Activated CD8-positive, alpha-beta memory T cell treated with anti-CD3 and anti-CD28 coated beads for 4 hours (primary cell): ENCODE data around the gene HOXD3.

Experiments
- DNase-seq, 2 donors: peaks; one replicate each; pipeline ENCODE4 v3.0.0-alpha.2; 2020; ENCODE audit warnings: low read depth in 2 of 2

Gene HOXD3

DNA sequence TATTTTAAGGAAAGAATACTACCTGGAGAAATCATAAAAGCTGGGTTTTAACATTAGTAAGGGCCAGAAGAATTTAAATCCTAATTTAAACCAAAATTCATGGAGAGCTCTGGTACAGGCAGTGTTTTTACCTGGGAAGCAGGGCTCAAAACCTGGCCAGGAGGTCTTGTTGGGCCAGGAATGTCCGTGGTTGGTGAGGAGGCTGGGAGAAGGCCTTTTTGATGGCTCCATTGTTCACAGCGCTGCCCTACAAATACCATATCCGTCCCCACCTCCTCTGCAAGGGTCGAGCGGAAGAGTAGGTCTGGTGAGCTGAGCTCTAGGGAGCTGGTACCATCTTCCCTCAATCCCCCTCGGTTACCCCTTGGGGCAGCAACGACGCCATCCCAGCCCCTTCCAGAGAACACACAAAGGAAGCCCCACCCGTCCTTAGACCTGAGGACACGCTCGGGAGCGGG is 20.5 kb downstream of the HOXD3 start:
- no peak for DNase-seq

- DNase-seq: no peak
These were observed 21.1 kb downstream of the HOXD3 start for GRCh38 chr2:176178038-176178756.

- DNase-seq: no peak
These were observed 21.7 kb downstream of the HOXD3 start for GRCh38 chr2:176178757-176179295.

- no peak for DNase-seq
These were observed 24.4 kb downstream of the HOXD3 start for GRCh38 chr2:176181551-176181950.

DNA sequence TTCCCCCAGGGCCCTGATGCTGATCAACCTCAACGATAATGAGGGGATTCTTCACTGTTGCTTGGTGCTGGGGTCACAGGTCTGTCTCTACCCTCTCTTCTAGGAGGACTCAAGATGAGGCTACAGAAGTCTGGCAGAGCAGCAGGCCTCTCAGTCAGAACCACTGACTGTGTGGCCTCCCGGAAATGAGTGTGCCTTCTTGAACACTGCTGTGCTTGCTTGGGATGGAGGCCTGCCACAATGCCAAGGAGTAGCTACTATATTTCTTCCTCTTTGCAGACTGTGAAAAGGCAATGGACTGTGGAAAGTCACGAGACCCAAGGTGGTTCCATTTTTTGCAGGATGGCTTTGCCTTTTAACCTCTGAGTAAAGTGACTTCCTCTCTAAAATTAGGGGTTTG is 25.6 kb downstream of the HOXD3 start:
- DNase-seq: no peak

DNA sequence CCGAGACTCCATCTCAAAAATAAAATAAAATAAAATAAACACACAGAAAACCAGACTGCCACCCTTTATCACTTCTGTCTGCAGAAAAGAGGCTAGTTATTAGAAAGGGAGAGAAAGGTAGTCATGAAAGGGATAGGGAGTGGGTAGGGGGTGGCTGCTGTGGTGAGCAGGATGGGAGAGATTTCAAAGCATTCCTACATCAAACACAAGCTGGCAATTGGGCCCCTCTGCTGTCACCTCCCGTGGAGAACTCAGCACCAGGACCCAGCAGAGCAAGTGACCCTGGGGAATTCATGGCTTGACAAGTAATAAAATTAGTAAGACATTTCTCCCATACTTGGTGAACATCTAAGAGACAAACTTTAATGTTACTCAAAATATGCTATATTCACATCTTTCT is 27.6 kb downstream of the HOXD3 start:
- DNase-seq: no peak

DNA sequence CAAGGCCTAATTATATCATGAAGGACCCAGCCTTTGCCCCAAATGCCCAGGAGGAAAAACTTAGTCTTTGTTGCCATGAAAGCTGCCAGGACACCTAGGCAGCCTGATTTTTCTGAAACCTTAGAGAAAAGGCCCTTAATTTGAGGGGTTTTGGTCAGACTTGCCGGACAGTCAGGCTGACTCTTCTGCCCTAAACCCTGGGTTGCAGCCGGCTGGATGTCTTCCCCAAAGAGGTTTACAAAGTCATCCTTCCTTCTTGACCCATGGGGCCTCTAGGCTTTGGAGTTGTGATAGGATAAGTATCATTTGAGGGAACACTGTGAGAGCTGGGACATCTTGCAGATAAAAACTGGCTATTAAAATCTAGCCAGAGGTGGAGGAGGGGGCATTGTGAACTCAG is 28.9 kb downstream of the HOXD3 start:
- no peak for DNase-seq

DNA sequence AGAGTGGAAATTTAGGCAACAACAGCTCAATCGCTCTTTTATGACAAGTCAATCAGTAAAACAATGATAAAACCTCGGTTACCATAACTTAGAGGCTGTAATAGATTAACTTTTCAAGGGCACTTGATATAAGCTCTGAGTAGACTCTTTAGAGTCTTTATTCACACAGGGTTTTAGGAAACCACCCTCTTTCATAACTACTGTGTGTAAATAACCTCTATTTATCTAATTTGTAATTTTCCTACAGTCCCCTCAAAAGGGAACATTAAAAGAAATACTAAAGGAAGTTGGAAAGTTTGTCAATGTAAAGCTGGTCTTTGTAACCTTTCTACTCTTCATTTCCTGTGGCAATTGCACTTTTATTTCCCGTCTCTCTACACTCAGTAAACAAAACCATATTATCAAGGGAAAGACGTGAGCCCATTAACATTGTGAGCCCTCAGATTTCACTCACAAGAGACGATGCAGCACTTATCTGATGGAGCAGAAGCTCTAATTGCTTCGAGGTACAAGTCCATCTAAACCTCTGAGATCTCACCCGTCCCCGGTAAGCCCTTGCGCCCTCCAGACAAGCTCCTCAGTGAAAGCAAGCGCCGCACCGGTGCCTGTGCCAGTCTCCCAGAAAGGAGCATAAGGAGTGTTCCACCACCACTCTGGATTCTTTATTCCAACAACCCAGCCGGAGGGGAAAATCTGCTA is 30.2 kb downstream of the HOXD3 start:
- no peak for DNase-seq

DNA sequence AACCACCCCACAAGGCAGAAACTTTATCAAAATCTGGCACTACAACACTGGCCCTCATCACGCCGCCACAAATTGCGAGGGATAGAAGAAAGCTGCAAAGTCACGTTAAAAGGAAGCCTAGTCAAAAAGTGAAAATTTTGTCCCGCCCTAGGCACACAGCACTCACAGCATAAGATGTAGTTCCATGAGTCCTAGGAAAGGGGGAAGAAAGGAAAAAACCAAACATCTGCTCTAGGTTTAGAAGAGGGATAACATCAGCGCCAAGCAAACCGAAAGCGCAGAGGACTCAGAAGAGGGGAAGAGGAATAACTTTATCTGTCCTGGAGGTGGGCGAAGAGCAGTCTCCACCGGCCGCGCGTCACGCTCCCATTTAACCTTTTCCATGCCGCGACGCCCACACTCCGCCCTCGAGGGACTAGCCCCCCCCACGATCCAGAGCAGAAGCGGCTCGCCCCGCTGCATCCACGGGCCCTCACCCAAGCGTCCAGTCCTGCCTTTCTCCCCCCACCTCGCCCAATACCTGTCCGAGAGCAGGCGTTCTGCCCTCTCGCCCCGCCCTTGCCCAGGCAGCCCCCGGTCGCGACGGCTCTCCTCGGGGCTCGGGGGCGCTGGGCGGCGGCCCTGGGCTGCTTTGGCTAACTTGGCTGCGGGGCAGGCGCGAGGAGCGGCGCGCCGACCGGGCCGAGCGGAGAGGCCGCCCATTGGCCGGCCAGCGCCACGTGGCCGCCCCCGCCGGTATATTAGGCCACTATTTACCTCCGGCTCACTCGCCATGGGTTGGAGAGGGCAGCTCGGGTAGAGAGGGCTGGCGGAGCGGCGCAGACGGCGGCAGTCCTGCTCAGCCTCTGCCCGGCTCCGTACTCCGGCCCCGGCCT is 31.0 kb downstream of the HOXD3 start, which contains the start of gene HOXD1:
Gene HOXD1, plus strand, starts transcription at position 770 of the 875 bp plus-strand sequence. CDS start 134 bp downstream, outside the sequence.
- DNase-seq: no peak

DNA sequence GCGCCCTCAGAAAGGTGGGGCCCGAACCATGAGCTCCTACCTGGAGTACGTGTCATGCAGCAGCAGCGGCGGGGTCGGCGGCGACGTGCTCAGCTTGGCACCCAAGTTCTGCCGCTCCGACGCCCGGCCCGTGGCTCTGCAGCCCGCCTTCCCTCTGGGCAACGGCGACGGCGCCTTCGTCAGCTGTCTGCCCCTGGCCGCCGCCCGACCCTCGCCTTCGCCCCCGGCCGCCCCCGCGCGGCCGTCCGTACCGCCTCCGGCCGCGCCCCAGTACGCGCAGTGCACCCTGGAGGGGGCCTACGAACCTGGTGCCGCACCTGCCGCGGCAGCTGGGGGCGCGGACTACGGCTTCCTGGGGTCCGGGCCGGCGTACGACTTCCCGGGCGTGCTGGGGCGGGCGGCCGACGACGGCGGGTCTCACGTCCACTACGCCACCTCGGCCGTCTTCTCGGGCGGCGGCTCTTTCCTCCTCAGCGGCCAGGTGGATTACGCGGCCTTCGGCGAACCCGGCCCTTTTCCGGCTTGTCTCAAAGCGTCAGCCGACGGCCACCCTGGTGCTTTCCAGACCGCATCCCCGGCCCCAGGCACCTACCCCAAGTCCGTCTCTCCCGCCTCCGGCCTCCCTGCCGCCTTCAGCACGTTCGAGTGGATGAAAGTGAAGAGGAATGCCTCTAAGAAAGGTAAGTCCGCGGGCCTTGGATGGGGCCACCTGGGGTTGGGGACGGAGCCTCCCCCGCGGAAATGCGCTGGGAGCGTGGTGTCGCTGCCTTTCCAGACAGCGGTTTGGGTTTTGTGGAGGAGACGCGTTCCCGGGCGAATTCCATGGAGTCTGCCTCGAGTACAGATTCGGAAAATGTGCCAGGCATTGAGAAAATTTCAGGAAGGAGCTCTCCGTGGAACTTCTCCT is 31.9 kb downstream of the HOXD3 start:
- DNase-seq: no peak

- DNase-seq: no peak
These were observed 32.9 kb downstream of the HOXD3 start for GRCh38 chr2:176189681-176190641.

GRCh38 chr2:176192351-176192750 is 35.2 kb downstream of the HOXD3 start:
- DNase-seq: no peak

- no peak for DNase-seq
These were observed 35.9 kb downstream of the HOXD3 start for GRCh38 chr2:176193048-176193447.

DNA sequence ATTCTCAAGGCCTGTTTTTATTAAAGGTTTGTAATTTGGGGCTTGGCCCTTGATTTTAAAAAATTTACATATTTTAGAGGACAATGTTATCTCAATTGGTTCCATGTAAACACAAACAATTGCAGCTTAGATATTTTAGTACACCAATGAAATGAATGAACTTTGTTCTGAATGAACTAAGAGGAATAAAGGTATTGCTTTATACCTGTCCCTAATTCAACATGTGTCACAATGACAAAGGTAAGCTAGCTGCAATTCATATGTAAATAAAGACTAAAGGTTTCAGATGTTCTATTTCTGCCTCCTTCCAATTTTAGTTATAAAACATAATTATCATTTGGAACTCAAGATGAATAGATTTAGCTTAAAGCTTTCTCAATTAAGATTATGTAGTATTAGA is 42.8 kb downstream of the HOXD3 start:
- no peak for DNase-seq

DNA sequence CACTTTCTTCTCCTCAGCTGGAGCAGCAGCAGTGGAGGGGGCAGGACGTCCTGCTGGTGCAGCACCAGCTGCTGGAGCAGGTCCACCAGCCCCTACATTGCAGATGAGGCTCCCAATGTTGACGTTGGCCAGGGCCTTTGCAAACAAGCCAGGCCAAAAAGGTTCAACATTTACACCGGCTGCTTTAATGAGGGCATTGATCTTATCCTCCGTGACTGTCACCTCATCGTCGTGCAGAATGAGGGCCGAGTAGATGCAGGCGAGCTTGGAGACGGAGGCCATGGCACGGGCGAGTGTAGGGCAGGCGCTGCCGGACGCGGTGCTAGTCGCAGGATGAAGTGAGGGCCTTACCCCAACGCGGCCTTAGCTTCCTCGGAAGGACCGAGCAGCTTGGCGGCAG is 43.9 kb downstream of the HOXD3 start:
- no peak for DNase-seq

- DNase-seq: no peak
These were observed 45.4 kb downstream of the HOXD3 start for GRCh38 chr2:176202491-176202890.

GRCh38 chr2:176205126-176205525 is 48.0 kb downstream of the HOXD3 start:
- DNase-seq: no peak

GRCh38 chr2:176206136-176206535 is 49.0 kb downstream of the HOXD3 start:
- no peak for DNase-seq

- no peak for DNase-seq
These were observed 49.6 kb downstream of the HOXD3 start for GRCh38 chr2:176206682-176207081.

GRCh38 chr2:176211110-176211509 is 54.0 kb downstream of the HOXD3 start:
- DNase-seq: no peak
